WI38 (cell line): Measurements from ENCODE around the gene TESK2.

Experiments
- H3K4me3 ChIP-seq: 2 replicates; pipeline ENCODE4 v1.5.1; 2011; ENCODE audit warnings: low read depth, mild to moderate bottlenecking, control low read depth, low read length
- CTCF ChIP-seq: IDR thresholded peaks from 2 replicates; pipeline ENCODE4 v1.5.1; 2012; ENCODE audit warnings: low read depth, mild to moderate bottlenecking, control low read depth, low read length

The TESK2 gene

GRCh38 chr1:45329445-45329844, 161.5 kb downstream of the TESK2 start:
- no peak for TF ChIP-seq CTCF
- no peak overlapping the region for H3K4me3 ChIP-seq

GRCh38 chr1:45328680-45329079, 162.3 kb downstream of the TESK2 start:
- TF ChIP-seq CTCF: no peak
- no peak overlapping the region for H3K4me3 ChIP-seq

GRCh38 chr1:45327644-45328515, 163.1 kb downstream of the TESK2 start:
- no peak for TF ChIP-seq CTCF
- no peak overlapping the region for H3K4me3 ChIP-seq

GRCh38 chr1:45326627-45327623, 164.0 kb downstream of the TESK2 start, which contains the start of gene HPDL:
Gene HPDL, plus strand, starts transcription at chr1:45326895. Its CDS starts 254 bp downstream, at chr1:45327149.
- H3K4me3 ChIP-seq: peak within 1 kb of the TSS; percentile 58
- TF ChIP-seq CTCF: no peak

- TF ChIP-seq CTCF: no peak
- peak overlapping the region; percentile 58 for H3K4me3 ChIP-seq
Observed at GRCh38 chr1:45325851-45326506, 165.0 kb downstream of the TESK2 start.

GRCh38 chr1:45322486-45323040, 168.4 kb downstream of the TESK2 start:
- no peak for TF ChIP-seq CTCF
- no peak overlapping the region for H3K4me3 ChIP-seq
